SK-N-SH treated with all-trans-retinoic acid at 6 μM for 48 hours (cell line): ENCODE measurements around the gene MT1E.
"Not testable (repeated sequence)": the region's sequence is repeated elsewhere in the genome, so short reads cannot be mapped to it uniquely, and the experiment has no call there.

ENCODE experiments used
- BACH2 ChIP-seq: fragments of 250-450 bp; sonication (Bioruptor Pico); IDR thresholded peaks from 2 replicates; pipeline ENCODE4 v1.9.0; 2021; ENCODE audit warnings: mild to moderate bottlenecking, borderline replicate concordance
- CSDC2 ChIP-seq: fragments of 250-450 bp; sonication (Bioruptor Pico); IDR thresholded peaks from 2 replicates; pipeline ENCODE4 v1.5.0; 2020; ENCODE audit warnings: mild to moderate bottlenecking, moderate library complexity
- PATZ1 ChIP-seq: fragments of 250-450 bp; sonication (Bioruptor Pico); IDR thresholded peaks from 2 replicates; pipeline ENCODE4 v1.8.0; 2020; ENCODE audit warnings: mild to moderate bottlenecking, moderate library complexity, borderline replicate concordance
- POU6F1 ChIP-seq: fragments of 250-450 bp; sonication (Bioruptor Pico); IDR thresholded peaks from 2 replicates; pipeline ENCODE4 v1.8.0; 2021; ENCODE audit warnings: low read depth, mild to moderate bottlenecking, moderate library complexity, borderline replicate concordance
- PPARA ChIP-seq: fragments of 250-450 bp; sonication (Bioruptor Pico); IDR thresholded peaks from 2 replicates; pipeline ENCODE4 v1.5.0; 2020; ENCODE audit warnings: mild to moderate bottlenecking, borderline replicate concordance
- SNAI2 ChIP-seq: fragments of 250-450 bp; sonication (Bioruptor Pico); IDR thresholded peaks from 2 replicates; pipeline ENCODE4 v1.5.0; 2020; ENCODE audit warnings: mild to moderate bottlenecking, moderate library complexity
- TCF4 ChIP-seq: fragments of 250-450 bp; sonication (Bioruptor Pico); IDR thresholded peaks from 2 replicates; pipeline ENCODE4 v1.8.0; 2021; ENCODE audit warnings: mild to moderate bottlenecking, moderate library complexity, borderline replicate concordance
- TOX ChIP-seq: fragments of 250-450 bp; sonication (Bioruptor Pico); IDR thresholded peaks from 2 replicates; pipeline ENCODE4 v1.8.0; 2021; ENCODE audit warnings: mild to moderate bottlenecking, moderate library complexity, borderline replicate concordance
- ZC3H10 ChIP-seq: fragments of 250-450 bp; sonication (Bioruptor Pico); IDR thresholded peaks from 2 replicates; pipeline ENCODE4 v1.5.1; 2021; ENCODE audit warnings: mild to moderate bottlenecking, moderate library complexity
- ZFP3 ChIP-seq: fragments of 250-450 bp; sonication (Bioruptor Pico); IDR thresholded peaks from 2 replicates; pipeline ENCODE4 v1.5.0; 2020; ENCODE audit warnings: mild to moderate bottlenecking, moderate library complexity
- ZFP30 ChIP-seq: fragments of 450-650 bp; formaldehyde crosslinking; IDR thresholded peaks from 2 replicates; pipeline ENCODE4 v1.5.0; 2022; ENCODE audit warnings: mild to moderate bottlenecking, moderate library complexity
- ZNF70 ChIP-seq: fragments of 450-650 bp; formaldehyde crosslinking; IDR thresholded peaks from 2 replicates; pipeline ENCODE4 v1.5.0; 2020; ENCODE audit warnings: mild to moderate bottlenecking, moderate library complexity

GRCh38 chr16:56665286-56666261 lies 40.0 kb downstream of the MT1E start:
- TF ChIP-seq TOX (CRISPR knock-in tag); POU6F1 (CRISPR knock-in tag); ZFP3; CSDC2 (CRISPR knock-in tag); BACH2 (CRISPR knock-in tag); ZNF70 (CRISPR knock-in tag); TCF4 (CRISPR knock-in tag); PATZ1; ZC3H10; SNAI2 (CRISPR knock-in tag); ZFP30 (CRISPR knock-in tag); PPARA: not testable (repeated sequence)
